Measurements from ENCODE around the gene DGKZ. TPM values are rescaled to one million over a fixed set of nuclear protein-coding genes. Genes with fewer than 3 reads are reported as not detected.

The DGKZ gene
- total and polyA plus RNA-seq, 7 donors, result 16.6 to 76.7 (median 31.4) TPM

DNA sequence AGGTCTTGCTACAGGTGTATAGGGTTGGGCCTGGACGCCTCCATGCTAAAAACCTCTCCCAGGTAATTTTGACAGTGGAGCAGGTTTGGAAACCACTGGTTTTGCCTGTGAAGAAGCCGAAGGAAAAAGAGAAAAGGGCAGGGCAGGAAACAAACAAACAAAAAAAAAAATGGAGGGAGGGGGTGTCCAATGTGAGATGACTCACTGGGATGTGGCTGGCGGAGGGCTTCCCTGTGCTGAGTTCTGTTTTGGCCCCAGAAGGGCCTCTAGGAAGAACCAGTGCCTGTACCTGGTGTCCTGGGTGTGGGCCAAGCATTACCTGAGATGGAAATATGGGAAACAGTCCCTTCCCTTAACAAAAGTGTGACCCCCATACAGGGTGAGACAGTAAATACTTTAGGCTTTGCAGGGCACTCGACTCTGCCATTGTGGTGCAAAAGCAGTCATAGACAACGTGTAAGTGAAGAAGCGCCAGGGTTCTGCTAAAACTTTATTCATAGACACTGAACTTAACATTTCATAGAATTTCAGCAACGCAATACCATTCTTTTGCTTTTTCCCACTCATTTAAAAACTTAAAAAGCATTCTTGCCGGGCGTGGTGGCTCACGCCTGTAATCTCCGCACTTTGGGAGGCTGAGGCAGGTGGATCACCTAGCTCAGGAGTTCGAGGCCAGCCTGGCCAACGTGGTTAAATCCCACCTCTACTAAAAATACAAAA is 9.5 kb upstream of the DGKZ start:
- intact Hi-C loops (cut with DNase I), result no loop called here
- Histone ChIP-seq H3K36me3 (no peaks in the 10 kb centered on the region), H3K4me3 (no peak overlapping the region), H3K27ac (peak overlapping the region in 2 of 4 donors; percentile 79 to 88), H3K27me3 (peaks cover 7 to 16% (median 12%) of the 10 kb centered on the region in 3 donors), H3K4me1 (peaks cover 0 to 31% (median 25%) of the 10 kb centered on the region in 4 donors), H3K9me3 (no peaks in the 10 kb centered on the region)
- TF ChIP-seq, protein P1, sequence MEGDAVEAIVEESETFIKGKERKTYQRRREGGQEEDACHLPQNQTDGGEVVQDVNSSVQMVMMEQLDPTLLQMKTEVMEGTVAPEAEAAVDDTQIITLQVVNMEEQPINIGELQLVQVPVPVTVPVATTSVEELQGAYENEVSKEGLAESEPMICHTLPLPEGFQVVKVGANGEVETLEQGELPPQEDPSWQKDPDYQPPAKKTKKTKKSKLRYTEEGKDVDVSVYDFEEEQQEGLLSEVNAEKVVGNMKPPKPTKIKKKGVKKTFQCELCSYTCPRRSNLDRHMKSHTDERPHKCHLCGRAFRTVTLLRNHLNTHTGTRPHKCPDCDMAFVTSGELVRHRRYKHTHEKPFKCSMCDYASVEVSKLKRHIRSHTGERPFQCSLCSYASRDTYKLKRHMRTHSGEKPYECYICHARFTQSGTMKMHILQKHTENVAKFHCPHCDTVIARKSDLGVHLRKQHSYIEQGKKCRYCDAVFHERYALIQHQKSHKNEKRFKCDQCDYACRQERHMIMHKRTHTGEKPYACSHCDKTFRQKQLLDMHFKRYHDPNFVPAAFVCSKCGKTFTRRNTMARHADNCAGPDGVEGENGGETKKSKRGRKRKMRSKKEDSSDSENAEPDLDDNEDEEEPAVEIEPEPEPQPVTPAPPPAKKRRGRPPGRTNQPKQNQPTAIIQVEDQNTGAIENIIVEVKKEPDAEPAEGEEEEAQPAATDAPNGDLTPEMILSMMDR (IDR thresholded peaks at IDR 0.05), result no peak
- TF ChIP-seq POLR2A (IDR thresholded peaks at IDR 0.05), result no peak
- TF ChIP-seq EP300 (IDR thresholded peaks at IDR 0.05), result no peak
- TF ChIP-seq POLR2AphosphoS5 (IDR thresholded peaks at IDR 0.05), result no peak
- DNase-seq, result no peak
- WGBS, 2 donors, result 82 to 90% methylated on average over 13 of the region's 13 CpGs

DNA sequence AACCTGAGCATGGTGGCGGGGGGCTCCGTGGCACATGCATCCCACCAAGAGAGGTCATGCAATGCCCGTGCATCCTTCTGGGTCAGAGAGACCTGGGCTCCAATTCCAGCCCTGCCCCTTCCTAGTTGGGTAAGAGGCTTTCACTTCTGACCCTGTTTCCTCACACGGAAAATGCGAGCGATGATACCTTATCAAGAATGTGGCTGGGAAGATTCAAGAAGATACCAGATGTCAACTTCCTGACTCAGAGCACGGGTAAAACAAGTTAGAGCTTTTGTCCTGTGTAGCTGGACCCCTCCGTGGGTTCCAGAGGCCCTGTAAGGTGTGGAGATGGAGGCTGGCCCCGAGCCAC is 8.7 kb upstream of the DGKZ start:
- Histone ChIP-seq H3K4me1 (peaks cover 0 to 23% (median 17%) of the 10 kb centered on the region in 4 donors), H3K36me3 (no peaks in the 10 kb centered on the region), H3K27ac (peak overlapping the region; percentile 74 to 88 (median 78)), H3K27me3 (peaks cover 0 to 8% (median 4%) of the 10 kb centered on the region in 3 donors), H3K4me3 (peak overlapping the region in 3 of 4 donors; percentile 35 to 47 (median 41)), H3K9me3 (no peaks in the 10 kb centered on the region)
- intact Hi-C loops (cut with DNase I), result no loop called here
- 47 to 62% methylated on average over 9 of the region's 9 CpGs for WGBS, 2 donors
- no peak for DNase-seq
- TF ChIP-seq, protein P1 (IDR thresholded peaks at IDR 0.05), result no peak
- no peak for TF ChIP-seq EP300 (IDR thresholded peaks at IDR 0.05)
- TF ChIP-seq POLR2A (IDR thresholded peaks at IDR 0.05), result no peak
- no peak for TF ChIP-seq POLR2AphosphoS5 (IDR thresholded peaks at IDR 0.05)

DNA sequence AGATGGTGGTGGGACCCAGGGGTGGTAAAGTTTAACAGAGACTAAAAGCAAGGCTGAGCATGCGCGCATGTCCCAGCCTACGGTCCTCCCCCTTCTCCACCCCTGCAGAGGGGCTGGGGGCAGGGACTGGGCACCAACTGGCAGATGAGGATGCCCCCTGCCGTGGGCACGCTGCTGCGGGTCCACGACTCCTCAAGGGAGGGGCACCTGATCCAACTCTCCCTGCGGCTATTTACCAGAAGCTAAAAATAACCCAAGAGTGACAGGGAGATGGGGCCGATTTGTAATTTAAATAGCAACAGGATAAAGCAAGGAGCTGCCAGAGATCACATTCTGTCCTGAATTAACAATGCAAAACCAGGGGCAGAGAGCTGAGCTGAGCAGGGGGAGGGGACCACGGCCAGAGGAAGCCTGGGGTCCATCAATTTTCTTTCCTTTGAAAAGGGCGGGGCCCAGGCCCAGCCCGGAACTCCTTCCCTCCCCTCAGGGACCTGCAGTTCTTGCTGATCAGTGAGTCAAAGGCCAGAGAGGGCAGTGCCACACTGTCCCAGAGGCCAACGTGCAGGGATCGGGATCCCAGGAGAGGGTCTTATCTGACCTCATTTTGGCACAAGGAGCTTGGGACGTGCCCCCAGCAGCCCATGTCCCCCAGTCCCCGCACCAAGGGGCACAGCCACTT is 8.1 kb upstream of the DGKZ start:
- peaks cover 0 to 22% (median 17%) of the 10 kb centered on the region in 4 donors for H3K4me1 ChIP-seq
- H3K9me3 ChIP-seq, result no peaks in the 10 kb centered on the region
- DNase-seq, result no peak
- peaks cover 0 to 3% (median 0%) of the 10 kb centered on the region in 3 donors for H3K27me3 ChIP-seq
- TF ChIP-seq, protein P1 (IDR thresholded peaks at IDR 0.05), result no peak
- TF ChIP-seq POLR2AphosphoS5 (IDR thresholded peaks at IDR 0.05), result no peak
- no peak for TF ChIP-seq EP300 (IDR thresholded peaks at IDR 0.05)
- TF ChIP-seq POLR2A (IDR thresholded peaks at IDR 0.05), result no peak
- intact Hi-C loops (cut with DNase I), result no loop called here
- peak overlapping the region; percentile 74 to 88 (median 78) for H3K27ac ChIP-seq
- H3K36me3 ChIP-seq, result no peaks in the 10 kb centered on the region
- H3K4me3 ChIP-seq, result peak overlapping the region in 3 of 4 donors; percentile 35 to 47 (median 41)
- WGBS, 2 donors, result 48 to 51% methylated on average over 16 of the region's 16 CpGs

- no peaks in the 10 kb centered on the region for H3K9me3 ChIP-seq
- peak overlapping the region; percentile 74 to 88 (median 78) for H3K27ac ChIP-seq
- H3K4me3 ChIP-seq, result no peak overlapping the region
- TF ChIP-seq POLR2AphosphoS5 (IDR thresholded peaks at IDR 0.05) (no peak), EP300 (IDR thresholded peaks at IDR 0.05) (no peak), POLR2A (IDR thresholded peaks at IDR 0.05) (no peak)
- TF ChIP-seq, protein P1 (IDR thresholded peaks at IDR 0.05), result no peak
- intact Hi-C loops (cut with DNase I), result no loop called here
- no peaks in the 10 kb centered on the region for H3K36me3 ChIP-seq
- peaks cover 0 to 22% (median 17%) of the 10 kb centered on the region in 4 donors for H3K4me1 ChIP-seq
- WGBS, 2 donors, result 88 to 93% methylated on average over 2 of the region's 2 CpGs
- no peak for DNase-seq
- H3K27me3 ChIP-seq, result no peaks in the 10 kb centered on the region
Measured at GRCh38 chr11:46339816-46340215, 7.4 kb upstream of the DGKZ start.

Measured in sigmoid colon (tissue), 7 donors.